Heart right ventricle (tissue), 16 donors: ENCODE results near the gene ITGB3. TPM values are rescaled to one million over a fixed set of nuclear protein-coding genes. Genes with fewer than 3 reads are reported as not detected.

Source experiments
- ATAC-seq, 8 donors: fragments of 200-7000 bp; cut with Tn5 transposase; one replicate each; pipeline ENCODE4 v1.9.1; 2020; ENCODE audit warnings: mild to moderate bottlenecking in 8 of 8, moderate library complexity in 8 of 8, moderate number of reproducible peaks in 1 of 8
- DNase-seq, 2 donors: peaks; one replicate each; pipeline ENCODE4 v3.0.0-alpha.2; 2020
- H3K27ac ChIP-seq, 10 donors: fragments of 200-600 bp; sonication (generic) in 2 of 10; one replicate each; pipeline versions ENCODE4 v1.5.0 to v1.8.0; 2020 to 2022; ENCODE audit warnings: mild to moderate bottlenecking in 3 of 10
- H3K27me3 ChIP-seq, 7 donors: fragments of 200-600 bp; one replicate each; pipeline ENCODE4 v1.8.0; 2021 to 2022; ENCODE audit warnings: mild to moderate bottlenecking in 2 of 7
- H3K36me3 ChIP-seq, 9 donors: fragments of 200-600 bp; sonication (generic) in 1 of 9; one replicate each; pipeline versions ENCODE4 v1.5.0 to v1.8.0; 2020 to 2022; ENCODE audit warnings: mild to moderate bottlenecking in 2 of 9
- H3K4me1 ChIP-seq, 9 donors: fragments of 200-600 bp; sonication (generic) in 1 of 9; one replicate each; pipeline versions ENCODE4 v1.5.0 to v1.8.0; 2020 to 2022; ENCODE audit warnings: mild to moderate bottlenecking in 4 of 9
- H3K4me3 ChIP-seq, 10 donors: fragments of 200-600 bp; sonication (generic) in 2 of 10; one replicate each; pipeline versions ENCODE4 v1.5.0 to v1.8.0; 2020 to 2022; ENCODE audit warnings: mild to moderate bottlenecking in 7 of 10, moderate library complexity in 2 of 10
- H3K9me3 ChIP-seq, 11 donors: fragments of 200-600 bp in 10 of 11; sonication (generic) in 2 of 11; one replicate each; pipeline versions ENCODE4 v1.5.0 to v1.8.0; 2013 to 2022; ENCODE audit warnings: mild to moderate bottlenecking in 2 of 11, control low read depth in 1 of 11, moderate library complexity in 1 of 11
- WGBS, 2 donors: extraction: QIAGEN DNeasy Blood & Tissue Kit; methylation state at CpG; one replicate each; pipeline ENCODE4 v1.1.7; 2013; ENCODE audit warnings: inconsistent platforms in 1 of 2; 5-methylcytosine and 5-hydroxymethylcytosine counted together
- intact Hi-C, 10 donors: fragments of 100-400 bp; cut with DNase I; formaldehyde crosslinking; loops; one replicate each; pipeline versions ENCODE4 v1.11.1 to v1.14.2; 2022
- polyA plus RNA-seq, 2 donors: library from polyadenylated mRNA; stranded (reverse); fragments of 200-250 nt; gene quantifications; one replicate each; pipeline ENCODE4 v1.2.3, GENCODE V29; 2013
- total RNA-seq, 10 donors: library from RNA; stranded (reverse); fragmentation: NEBNext Ultra II Directional in 3 of 10; extraction: Animal tissue kit (Norgen Biotek cat#: 25700) in 3 of 10; gene quantifications; one replicate each; pipeline versions ENCODE4 v1.2.1 to v1.2.4, GENCODE V29; 2021 to 2023
- TF ChIP-seq, protein P1 (sequence below), 9 donors: fragments of 200-600 bp; sonication (generic) in 2 of 9; IDR thresholded peaks; one replicate each; pipeline versions ENCODE4 v1.5.0 to v1.8.0; 2021 to 2022; ENCODE audit warnings: antibody characterized with exemption in 9 of 9, mild to moderate bottlenecking in 5 of 9, moderate library complexity in 1 of 9
- donor health status: Arrhythmogenic right ventricular cardiomyopathy.
- donor health status: ischemic (EF 13 %, LVEDD 7.1; RV severe dilation, severe dysfunction).
- donor health status: healthy with polysubstance abuse.
- donor health status: DM: no; HTN: yes; CAD: no.
- donor health status: DM: no; HTN: no; CAD: no.
- donor health status: ischemic (EF 25% LVEDD 6.9; RV normal size, moderate dysfunction).
- donor health status: ischemic (EF 25% LVEDD 5.7; RV mildly dilated, moderate dysfunction).
- donor health status: healthy.
- donor health status: DM: yes; HTN: yes; CAD: no.
- donor health status: Ischemic cardiomyopathy.
- donor health status: ischemic (EF 35%, LVEDD 5.7; RV mildly dilated, moderate dysfunction).
- donor health status: nonischemic (EF 11% LVEDD 7.7; RV severe dilation, severe dysfunction).
- donor health status: DM: yes; HTN: yes; CAD: no.
- donor health status: PGD.
- donor health status: ischemic (EF 29% LVEDD 5.4; RV normal size, mild dysfunction).
- donor health status: nonischemic (EF 23%, LVEDD 6.1; RV moderate dilation, normal function).

Gene ITGB3
- total and polyA plus RNA-seq, 12 donors: 1.9 to 18.0 (median 3.2) TPM

GRCh38 chr17:47305302-47305923, 51.8 kb downstream of the ITGB3 start:
- Histone ChIP-seq H3K9me3 (peaks cover 0 to 17% (median 0%) of the 10 kb centered on the region in 11 donors), H3K27me3 (no peaks in the 10 kb centered on the region), H3K27ac (peak overlapping the region in 6 of 10 donors; percentile 28 to 70 (median 48)), H3K36me3 (peaks cover 0 to 57% (median 22%) of the 10 kb centered on the region in 9 donors), H3K4me1 (peaks cover 0 to 19% (median 10%) of the 10 kb centered on the region in 9 donors), H3K4me3 (no peak overlapping the region)
- WGBS, 2 donors: 65 to 70% methylated on average over 4 of the region's 4 CpGs
- ATAC-seq (peak; percentile 38 to 82 (median 68)), DNase-seq (no peak)
- intact Hi-C loops: loop anchor here in 1 of 10 donors (5.0 kb wide), 1 partner anchor 63 kb away; no protein-coding TSS in a partner anchor
- TF ChIP-seq, protein P1, sequence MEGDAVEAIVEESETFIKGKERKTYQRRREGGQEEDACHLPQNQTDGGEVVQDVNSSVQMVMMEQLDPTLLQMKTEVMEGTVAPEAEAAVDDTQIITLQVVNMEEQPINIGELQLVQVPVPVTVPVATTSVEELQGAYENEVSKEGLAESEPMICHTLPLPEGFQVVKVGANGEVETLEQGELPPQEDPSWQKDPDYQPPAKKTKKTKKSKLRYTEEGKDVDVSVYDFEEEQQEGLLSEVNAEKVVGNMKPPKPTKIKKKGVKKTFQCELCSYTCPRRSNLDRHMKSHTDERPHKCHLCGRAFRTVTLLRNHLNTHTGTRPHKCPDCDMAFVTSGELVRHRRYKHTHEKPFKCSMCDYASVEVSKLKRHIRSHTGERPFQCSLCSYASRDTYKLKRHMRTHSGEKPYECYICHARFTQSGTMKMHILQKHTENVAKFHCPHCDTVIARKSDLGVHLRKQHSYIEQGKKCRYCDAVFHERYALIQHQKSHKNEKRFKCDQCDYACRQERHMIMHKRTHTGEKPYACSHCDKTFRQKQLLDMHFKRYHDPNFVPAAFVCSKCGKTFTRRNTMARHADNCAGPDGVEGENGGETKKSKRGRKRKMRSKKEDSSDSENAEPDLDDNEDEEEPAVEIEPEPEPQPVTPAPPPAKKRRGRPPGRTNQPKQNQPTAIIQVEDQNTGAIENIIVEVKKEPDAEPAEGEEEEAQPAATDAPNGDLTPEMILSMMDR (IDR thresholded peaks at IDR 0.05): no peak

- H3K4me3 ChIP-seq: no peak overlapping the region
- no peaks in the 10 kb centered on the region for H3K27me3 ChIP-seq
- 74 to 78% methylated on average over 4 of the region's 4 CpGs for WGBS, 2 donors
- H3K4me1 ChIP-seq: peaks cover 0 to 19% (median 10%) of the 10 kb centered on the region in 9 donors
- H3K27ac ChIP-seq: no peak overlapping the region
- no peak for DNase-seq
- H3K9me3 ChIP-seq: no peaks in the 10 kb centered on the region
- peaks cover 0 to 36% (median 0%) of the 10 kb centered on the region in 9 donors for H3K36me3 ChIP-seq
- intact Hi-C loops: loop anchor here in 2 of 10 donors (5.0 to 10.0 kb wide), 2 partner anchors 73 to 145 kb away; no protein-coding TSS in a partner anchor
- TF ChIP-seq, protein P1 (IDR thresholded peaks at IDR 0.05): no peak
- no peak for ATAC-seq
Observed at GRCh38 chr17:47310186-47310733, 56.6 kb downstream of the ITGB3 start.

- Histone ChIP-seq H3K27ac (no peak overlapping the region), H3K9me3 (no peaks in the 10 kb centered on the region), H3K4me1 (peaks cover 0 to 18% (median 6%) of the 10 kb centered on the region in 9 donors), H3K27me3 (no peaks in the 10 kb centered on the region), H3K36me3 (peaks cover 0 to 36% (median 0%) of the 10 kb centered on the region in 9 donors), H3K4me3 (no peak overlapping the region)
- intact Hi-C loops: loop anchor here in 2 of 10 donors (5.0 to 10.0 kb wide), 2 partner anchors 74 to 147 kb away; no protein-coding TSS in a partner anchor
- DNase-seq (no peak), ATAC-seq (no peak)
- TF ChIP-seq, protein P1 (IDR thresholded peaks at IDR 0.05): no peak
Observed at GRCh38 chr17:47311420-47311819, 57.8 kb downstream of the ITGB3 start.

DNA sequence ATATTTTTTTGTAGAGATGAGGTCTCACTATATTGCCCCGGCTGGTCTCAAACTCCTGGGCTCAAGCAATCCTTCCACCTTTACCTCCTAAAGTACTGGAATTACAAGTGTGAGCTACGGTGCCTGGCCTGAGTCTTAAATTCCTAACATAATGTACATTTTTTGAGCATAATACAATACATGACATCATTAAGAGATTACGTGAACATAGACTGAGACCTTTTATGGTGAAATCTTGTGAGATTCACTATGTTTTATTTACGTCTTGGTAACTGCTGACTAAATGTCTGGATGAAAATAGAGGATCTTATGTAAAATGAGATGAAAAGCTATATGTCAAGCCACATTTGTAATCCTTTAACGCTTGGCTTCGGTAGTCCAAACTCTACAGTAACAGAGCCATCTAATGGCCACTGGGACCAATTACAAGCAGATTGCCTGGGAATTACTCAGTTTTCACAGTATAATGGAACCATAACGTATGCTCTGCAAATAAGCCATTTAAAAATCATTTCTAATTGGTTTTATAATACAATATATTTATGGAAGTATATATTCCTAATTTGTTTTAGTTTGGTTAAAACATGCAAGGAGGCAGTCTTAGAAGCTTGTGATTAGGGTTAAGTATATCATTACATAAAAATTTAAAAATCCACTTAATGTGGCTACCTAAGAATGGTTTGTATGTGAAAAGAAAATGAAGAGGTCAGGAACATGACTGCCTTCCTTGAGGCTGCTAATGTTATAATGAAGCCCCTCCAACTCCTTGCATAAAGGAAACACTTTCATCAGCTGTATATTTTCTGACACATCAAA, 62.0 kb downstream of the ITGB3 start:
- peaks cover 0 to 18% (median 6%) of the 10 kb centered on the region in 9 donors for H3K4me1 ChIP-seq
- H3K27me3 ChIP-seq: no peaks in the 10 kb centered on the region
- 23 to 29% methylated on average over 7 of the region's 7 CpGs for WGBS, 2 donors
- TF ChIP-seq, protein P1 (IDR thresholded peaks at IDR 0.05): peak; percentile 55 to 93 (median 84)
- H3K9me3 ChIP-seq: peaks cover 0 to 2% (median 0%) of the 10 kb centered on the region in 11 donors
- peak in 7 of 8 donors; percentile 58 to 88 (median 83) for ATAC-seq
- H3K4me3 ChIP-seq: no peak overlapping the region
- peak in 1 of 2 donors; percentile 33 for DNase-seq
- intact Hi-C loops: loop anchor here in 9 of 10 donors (1.0 to 10.0 kb wide), 6 partner anchors 79 to 151 kb away; no protein-coding TSS in a partner anchor
- H3K36me3 ChIP-seq: peaks cover 0 to 15% (median 0%) of the 10 kb centered on the region in 9 donors
- peak overlapping the region in 4 of 10 donors; percentile 5 to 49 (median 12) for H3K27ac ChIP-seq
